HG02885 (cell line): ENCODE measurements around the gene ABCB10.
"Not testable (repeated sequence)": the region's sequence is repeated elsewhere in the genome, so short reads cannot be mapped to it uniquely, and the experiment has no call there.

Source experiments
- ATAC-seq: cut with Tn5 transposase; IDR thresholded peaks from one replicate; pipeline ENCODE4 v1.9.1; 2021; ENCODE audit warnings: mild to moderate bottlenecking; ENCODE audit not compliant: unreplicated experiment, poor library complexity

Gene ABCB10

DNA sequence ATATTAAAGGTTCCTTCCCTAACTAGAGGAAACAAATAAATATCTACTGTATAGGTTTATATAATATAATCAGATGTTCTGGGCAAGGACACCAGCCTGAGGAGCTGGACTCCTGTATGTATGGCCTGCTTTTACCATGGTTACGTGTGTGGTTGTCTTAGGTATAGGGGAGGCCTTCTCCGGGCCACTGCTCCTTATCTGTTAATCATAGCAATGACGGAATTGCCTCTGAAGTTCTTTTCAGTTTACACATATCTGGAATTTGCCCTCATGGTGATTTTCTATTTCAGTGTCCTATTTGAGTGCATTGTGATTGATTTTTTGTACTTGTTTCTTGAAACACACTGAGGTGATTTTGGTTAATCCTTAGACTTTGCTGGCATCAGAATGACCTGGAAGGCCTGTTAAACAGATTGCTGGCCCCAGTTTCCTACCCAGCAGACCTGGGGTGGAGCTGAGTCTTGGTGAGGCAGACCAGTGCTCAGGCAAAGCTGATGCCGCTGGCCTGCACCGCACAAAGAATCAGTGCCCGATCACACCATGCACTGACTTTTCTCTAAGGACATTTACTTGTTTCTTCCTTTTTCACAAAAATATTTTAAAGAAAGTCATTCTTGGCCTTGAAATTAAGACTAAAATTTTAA, 18.5 kb downstream of the ABCB10 start:
- ATAC-seq = no peak

DNA sequence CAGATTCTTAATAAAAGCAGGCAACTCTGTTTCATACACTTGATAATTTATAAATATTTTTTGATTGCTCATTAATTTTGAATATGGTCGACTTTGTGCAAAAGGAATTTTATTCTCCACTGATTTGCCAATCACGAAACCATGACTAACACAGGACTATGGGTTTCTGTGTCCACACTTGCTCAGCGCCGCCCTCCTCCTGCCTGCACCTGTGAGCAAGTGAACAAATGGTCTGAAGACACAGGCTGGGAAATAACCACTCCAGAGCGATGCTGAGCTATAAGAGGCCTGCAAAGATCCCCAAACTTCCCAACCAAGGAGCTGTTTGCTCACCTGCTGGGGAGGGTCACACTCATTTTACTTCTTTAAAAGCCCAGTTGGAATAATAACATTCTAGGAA, 19.6 kb downstream of the ABCB10 start:
- ATAC-seq = no peak

DNA sequence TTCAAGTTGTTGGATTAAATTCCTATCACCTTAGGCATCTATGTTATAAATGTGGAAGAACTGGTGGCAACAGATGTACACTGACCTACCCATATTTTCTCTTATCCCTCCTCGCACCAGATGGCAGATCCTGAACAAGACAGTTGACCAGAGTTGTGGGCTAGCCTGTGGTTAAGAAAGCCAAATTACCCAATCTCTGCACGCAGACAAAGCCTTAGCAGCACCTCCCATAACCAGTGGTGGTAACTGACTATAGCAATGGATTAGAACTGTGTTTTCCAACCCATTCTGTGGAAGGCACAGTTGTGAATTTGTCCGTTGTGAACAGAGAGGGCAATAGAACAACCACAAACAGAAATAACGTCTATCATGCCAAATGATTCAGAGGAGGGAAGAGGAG, 20.6 kb downstream of the ABCB10 start:
- no peak for ATAC-seq

DNA sequence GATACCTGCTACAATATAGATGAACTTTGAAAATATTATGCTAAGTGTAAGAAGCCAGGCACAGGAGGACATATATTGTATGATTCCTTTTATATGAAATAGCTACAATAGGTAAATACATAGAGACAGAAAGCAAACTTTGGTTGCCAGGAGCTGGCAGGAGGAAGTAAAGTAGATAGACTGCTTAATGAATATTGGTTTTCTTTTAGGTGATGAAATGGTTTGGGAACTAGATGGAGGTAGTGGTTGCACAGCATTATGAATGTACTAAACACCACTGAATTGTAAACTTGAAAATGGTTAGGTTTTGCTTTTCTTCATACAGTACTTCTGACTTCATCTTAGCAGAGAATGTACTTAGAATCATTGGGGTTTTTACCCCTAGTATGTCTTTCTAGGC, 21.5 kb downstream of the ABCB10 start:
- no peak for ATAC-seq

DNA sequence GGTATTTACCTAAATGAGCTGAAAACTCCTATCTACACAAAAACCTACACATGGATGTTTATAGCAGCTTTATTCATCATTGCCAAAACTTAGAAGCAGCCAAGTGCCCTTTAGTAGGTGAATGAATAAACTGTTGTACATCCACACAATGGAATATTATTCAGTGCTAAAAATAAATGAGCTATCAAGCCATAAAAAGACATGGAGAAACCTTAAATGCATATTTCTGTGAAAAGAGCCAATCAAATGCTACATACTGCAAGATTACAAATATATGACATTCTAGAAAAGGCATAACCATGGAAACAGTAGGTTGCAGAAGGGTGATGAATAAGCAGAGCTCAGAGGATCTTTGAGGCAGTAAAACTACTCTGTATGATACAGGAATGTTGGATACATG, 23.3 kb downstream of the ABCB10 start:
- ATAC-seq = no peak

DNA sequence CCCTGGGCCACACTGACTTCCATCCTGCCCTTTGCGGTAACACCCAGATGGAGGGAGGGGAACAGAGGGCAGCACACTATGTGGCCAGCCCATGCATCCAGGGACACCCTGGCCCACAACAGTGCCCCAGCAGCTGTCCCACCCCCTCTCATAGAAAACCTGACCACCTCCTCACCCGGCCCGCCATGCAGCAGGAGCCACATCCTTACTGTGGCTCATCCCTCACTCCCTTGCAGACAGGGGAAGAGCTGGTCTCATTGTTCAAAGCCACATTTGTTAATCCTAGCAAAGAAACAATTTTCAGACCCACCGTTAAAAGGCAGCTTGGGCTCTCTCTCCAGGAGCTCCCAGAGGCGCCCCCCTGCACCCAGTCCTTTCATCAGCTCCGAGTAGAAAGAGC, 27.2 kb downstream of the ABCB10 start:
- no peak for ATAC-seq

DNA sequence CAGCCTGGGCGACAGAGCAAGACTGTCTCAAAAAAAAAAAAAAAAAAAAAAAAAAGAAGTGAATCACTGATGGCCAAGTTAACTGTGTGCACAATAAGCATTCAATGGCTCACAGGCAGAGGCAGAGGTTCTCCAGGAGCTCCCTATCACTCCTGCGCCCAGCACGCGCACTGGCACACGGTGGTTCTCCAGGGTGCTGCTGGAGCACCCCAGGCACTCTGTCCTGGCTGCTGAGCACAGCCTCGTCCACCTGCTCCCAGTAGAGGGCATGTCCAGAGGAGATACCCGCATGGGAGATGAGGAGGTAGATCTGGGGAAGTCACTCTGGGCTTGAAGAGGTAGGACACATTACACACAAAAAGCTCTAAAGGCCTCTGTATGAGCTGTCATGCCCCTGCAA, 28.9 kb downstream of the ABCB10 start:
- no peak for ATAC-seq

DNA sequence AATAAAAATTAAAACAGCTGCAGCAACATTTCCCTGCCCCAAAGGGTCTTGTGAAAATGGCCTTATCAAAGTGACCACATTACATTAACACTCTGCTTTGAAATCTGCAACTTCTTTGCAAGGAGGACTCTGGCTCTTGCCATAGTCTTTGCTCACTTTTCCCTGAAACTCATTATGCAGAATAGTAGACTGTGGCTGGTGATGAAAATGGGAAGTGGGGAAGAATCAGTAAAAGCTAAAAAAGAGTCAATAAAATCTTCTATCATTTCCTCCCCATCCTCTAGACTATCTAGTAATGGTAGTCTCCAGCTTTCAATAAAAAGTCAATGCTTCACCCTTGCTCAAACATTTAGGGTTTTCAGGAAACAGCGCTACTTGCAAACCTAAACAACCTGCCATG, 31.8 kb downstream of the ABCB10 start:
- ATAC-seq = no peak

DNA sequence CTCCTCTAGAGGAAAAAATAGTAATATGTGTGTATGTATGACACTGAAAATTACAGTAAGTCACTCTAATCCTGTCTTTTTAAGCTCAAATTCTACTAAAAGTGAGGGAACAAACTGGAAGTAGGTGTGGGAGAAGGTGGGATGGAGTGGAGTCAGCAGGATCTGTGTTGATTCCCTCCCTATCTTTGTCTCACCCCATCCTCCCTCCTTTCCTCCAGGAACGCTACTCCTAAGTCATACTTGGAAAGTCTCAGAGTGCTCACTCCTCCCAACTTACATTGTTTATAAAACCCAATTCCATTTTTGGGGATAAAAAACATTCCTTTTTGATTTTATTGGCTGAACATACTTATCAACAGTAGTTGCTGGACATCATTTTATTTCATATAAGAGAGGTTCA, 35.5 kb downstream of the ABCB10 start:
- ATAC-seq = no peak

DNA sequence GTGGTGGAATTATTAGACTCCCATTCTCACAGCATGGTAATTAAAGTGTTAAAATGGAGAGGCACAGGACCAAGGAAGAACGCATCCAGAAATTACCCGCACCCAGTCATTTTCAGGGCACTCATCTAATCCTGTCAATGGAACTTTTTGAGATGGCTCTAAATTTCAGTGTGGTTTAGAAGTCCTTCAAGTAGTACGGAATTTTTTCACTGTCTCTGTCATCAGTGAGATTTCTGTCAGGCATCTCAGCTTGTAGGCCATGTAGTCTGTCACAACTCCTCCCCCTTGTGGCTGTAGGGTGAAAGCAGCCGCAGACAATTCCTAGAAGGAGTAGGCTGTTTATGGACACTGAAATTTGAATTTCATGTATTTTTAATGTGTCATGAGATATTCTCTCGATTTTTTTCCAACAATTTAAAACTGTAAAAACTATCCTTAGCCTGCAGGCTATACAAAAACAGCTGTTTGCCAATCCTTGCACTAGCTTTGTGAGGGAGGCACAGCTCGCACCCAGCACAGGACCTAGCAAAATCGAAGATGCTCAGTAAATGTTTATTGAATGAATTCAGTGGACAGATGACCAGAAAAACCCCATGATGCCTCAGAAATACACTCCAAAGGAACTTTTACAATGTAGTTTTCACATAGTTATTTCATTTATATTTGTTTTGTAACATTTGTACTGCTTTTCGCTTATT, 43.8 kb downstream of the ABCB10 start:
- ATAC-seq = no peak

DNA sequence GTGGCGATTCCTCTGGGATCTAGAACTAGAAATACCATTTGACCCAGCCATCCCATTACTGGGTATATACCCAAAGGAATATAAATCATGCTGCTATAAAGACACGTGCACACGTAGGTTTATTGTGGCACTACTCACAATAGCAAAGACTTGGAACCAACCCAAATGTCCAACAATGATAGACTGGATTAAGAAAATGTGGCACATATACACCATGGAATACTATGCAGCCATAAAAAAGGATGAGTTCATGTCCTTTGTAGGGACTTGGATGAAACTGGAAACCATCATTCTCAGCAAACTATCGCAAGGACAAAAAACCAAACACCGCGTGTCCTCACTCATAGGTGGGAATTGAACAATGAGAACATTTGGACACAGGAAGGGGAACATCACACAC, 46.9 kb downstream of the ABCB10 start:
- not testable (repeated sequence) for ATAC-seq

DNA sequence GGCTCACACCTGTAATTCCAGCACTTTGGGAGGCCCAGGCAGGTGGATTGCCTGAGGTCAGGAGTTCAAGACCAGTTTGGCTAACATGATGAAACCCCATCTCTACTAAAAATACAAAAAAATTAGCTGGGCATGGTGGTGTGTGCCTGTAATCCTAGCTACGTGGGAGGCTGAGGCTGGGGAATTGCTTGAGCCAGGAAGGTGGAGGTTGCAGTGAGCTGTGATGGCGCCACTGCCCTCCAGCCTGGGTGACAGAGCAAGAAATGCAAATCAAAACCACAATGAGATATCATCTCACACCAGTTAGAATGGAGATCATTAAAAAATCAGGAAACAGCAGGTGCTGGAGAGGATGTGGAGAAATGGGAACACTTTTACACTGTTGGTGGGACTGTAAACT, 47.3 kb downstream of the ABCB10 start:
- not testable (repeated sequence) for ATAC-seq

DNA sequence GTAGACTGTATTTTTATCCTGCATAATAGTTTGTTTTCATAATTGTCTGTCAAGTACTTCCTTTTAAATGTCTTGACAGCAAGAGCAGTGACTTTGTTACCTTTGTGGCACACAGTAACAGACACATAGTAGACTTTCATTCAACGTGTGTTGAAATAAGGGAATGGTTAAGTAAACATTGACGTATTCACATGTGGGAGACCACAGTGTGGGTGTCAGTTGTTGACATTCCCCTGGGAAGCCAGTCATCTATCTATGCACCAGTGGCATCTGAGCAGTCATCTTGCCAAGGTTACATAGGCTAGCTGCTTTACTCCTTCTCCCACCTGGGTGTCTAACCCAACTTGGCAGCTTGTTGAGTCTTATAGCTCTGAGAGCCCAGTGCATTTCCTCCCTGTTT, 48.9 kb downstream of the ABCB10 start:
- no peak for ATAC-seq

DNA sequence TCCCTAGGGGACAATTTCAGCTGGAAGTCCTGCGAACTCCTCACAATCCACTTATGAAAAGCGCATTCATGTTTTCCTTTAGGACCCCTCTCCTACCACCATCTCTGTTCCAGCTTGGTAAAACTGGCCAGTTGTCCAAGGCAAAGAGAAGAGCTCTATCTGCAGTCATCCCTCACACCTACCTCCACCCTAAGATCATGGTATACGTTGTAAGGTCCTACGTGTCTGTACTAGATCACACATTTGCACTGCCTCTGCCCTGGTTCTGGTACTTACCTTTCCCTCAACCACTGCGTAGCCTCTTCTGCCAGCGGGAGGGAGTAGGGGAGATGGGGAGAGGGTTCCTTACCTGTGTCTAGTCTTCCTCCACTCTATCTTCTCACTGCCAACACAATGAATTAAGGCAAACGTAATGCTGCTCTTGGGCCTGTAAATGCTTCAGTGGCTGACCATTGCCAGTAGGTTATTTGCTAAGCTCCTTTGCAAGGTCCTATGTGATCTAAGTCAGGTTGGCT, 49.6 kb downstream of the ABCB10 start:
- ATAC-seq = no peak

DNA sequence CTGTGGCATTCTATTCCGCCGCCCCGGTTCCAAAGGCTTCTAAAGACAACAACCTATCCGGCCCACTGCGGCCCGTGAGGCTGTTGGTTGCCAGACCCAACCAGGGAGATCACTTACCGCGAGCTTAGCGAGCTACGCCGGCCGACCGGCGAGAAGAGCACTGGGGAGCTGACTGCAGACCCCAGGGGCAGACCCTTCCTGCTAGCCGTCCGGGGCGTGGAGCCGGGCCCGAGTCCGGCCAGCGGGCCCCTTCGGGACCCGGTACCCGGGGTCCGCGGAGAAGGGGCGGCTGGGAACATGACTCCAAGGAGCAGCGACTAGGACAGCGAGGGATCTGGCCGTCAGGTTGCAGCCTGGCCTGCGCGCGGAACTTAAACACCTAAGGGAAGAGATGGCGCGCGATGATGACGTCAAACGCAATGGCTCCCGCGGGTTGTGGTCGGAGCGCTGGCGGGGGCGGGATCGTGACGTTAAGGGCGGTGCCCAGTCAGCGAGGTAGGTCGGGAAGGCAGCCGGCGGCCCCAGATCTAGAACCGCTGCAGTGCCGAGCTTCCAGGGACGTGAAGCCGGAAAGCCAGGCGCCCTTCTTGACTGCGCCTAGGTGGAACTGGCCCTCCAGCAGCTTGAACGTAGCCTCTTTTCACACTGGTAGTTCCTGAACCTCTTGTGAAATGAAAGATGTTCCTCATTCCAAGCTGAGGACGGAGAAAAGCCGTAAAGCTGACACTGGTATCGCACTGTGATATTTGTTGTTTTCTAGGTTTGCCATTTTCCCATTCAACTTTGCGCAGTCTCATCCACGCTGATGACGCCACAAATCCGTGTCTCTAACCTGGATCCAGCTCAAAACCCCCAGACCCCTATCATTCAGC, 50.3 kb downstream of the ABCB10 start, which contains the start of gene NUP133:
NUP133 (minus strand) TSS at position 391 of the 872 bp plus-strand sequence; CDS start at position 299, 92 bp downstream.
- peak; percentile 93 for ATAC-seq

DNA sequence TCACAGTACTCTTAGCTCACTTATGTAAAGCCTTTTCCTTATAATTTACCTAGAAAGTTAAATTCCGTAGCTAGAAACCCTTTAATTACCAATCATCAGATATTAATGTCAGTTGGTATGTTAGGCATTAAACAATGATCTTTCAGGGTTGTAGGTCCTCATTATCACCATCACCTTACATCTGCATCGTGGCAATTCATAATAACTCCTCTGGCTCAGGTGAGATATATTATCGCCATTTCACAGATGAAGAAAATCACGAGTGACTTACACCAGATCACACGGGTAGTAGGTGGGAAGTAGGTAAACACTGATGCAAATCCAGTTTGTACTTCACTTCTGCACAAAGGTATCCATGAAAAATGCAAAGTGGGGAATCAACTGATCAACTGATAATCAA, 51.0 kb downstream of the ABCB10 start:
- peak; percentile 4 for ATAC-seq

DNA sequence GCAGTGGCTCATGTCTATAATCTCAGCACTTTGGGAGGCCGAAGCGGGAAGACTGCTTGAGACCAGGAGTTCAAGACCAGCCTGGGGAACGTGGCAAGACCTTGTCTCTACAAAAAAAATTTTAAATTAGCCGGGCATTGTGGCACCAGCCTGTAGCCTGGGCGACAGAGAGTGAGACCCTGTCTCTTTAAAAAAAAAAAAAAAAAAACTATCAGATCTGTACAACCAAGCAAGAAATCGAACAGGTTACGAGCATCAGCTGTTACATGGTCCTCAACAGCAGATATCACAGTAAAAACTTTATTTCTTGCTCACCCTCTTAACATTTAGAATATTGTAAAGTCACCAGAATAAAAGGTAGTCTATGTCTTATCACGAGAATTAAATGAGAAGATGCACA, 51.9 kb downstream of the ABCB10 start:
- no peak for ATAC-seq

DNA sequence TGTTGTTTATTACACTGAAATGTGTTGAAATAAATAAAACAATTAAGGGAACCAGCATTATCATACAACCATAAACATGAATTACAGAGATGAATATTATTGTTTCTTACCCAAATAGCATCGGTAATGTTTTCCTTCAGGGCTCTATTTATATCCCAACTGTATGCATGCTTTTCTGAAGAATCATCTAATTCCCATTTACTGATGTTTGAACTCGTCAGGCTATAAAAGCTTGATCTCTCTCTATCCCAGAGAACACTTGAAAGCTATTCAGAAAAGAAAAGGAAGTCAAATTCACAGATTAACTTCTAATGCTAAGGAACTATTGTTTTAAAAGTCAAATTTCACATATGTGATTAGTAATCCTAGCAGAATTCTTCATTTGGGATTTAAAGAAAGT, 62.7 kb downstream of the ABCB10 start:
- ATAC-seq = no peak

DNA sequence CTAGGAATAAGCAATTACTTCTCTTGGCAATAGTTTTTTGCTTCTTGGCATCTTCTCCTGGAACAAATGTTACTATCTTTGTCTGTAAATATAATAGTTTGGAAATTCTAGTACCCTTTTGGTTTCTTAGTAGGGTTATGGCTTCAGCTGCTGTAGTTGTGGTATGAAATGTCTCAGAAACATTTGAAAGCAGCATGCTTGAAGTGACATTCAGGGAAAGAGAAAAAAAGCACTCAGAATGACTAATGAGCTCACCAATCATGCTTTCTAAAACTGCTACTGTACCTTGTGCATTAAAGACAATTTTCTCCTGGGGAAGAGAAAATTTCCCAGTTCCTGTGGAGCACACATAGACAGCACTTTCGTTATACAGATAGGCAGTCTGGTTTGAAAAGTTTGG, 71.3 kb downstream of the ABCB10 start:
- no peak for ATAC-seq

DNA sequence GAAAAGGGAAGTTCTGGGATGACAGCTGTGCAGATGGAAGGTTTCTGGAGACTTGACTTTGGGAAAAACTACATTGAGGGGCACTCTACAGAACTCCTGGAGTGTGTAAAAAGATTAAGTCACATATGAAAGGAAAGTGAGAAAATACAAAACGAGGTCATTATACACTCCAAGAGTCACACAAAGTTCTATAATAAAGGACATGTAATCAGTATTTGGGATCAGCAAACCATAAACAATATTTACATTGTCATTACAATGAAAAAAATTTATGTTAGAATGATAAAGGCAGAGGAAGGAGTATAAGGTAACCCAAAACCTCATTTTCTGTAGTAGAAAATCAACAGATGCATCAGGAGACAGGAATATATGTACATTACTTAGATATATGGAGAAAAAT, 73.2 kb downstream of the ABCB10 start:
- no peak for ATAC-seq

DNA sequence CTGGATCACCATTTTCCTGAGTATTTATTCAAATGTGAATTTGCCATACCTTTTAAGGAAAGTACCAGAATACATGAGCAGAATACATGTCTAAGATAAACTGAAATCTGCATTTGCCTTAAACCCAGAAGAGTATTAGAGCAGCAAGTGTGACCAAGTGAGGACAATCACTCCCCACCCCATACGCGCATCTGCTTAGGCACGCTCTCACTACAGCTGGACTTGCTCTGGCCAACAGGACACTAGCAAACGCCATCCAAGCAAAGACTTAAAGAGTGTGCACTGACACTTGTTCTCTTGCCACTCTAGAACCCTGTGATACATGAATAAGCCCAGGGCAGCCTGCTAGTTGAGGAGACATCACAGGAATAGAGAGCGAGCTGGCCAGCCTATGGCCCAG, 76.0 kb downstream of the ABCB10 start:
- ATAC-seq = no peak
